ENCODE results near the gene PRLR.

- TF ChIP-seq TOX (CRISPR knock-in tag; IDR thresholded peaks at IDR 0.05; ENCODE audit: borderline replicate concordance) (no peak), ARNTL (CRISPR knock-in tag; IDR thresholded peaks at IDR 0.05; ENCODE audit: borderline replicate concordance, low read depth) (no peak), ZC3H10 (CRISPR knock-in tag; IDR thresholded peaks at IDR 0.05) (no peak), ZFP3 (CRISPR knock-in tag; IDR thresholded peaks at IDR 0.05) (no peak), TCF4 (CRISPR knock-in tag; IDR thresholded peaks at IDR 0.05; ENCODE audit: borderline replicate concordance) (no peak)
Observed at GRCh38 chr5:35089334-35090314, 140.7 kb downstream of the PRLR start.

Data from SK-N-SH treated with all-trans-retinoic acid at 6 μM for 48 hours (cell line).